Measurements from ENCODE around the gene BLTP2.

Gene BLTP2

GRCh38 chr17:28597606-28598383 lies 47.2 kb downstream of the BLTP2 start:
- no peak for DNase-seq
